Measurements from ENCODE around the gene PTPRG.

Gene PTPRG

GRCh38 chr3:62261121-62261520, 699.8 kb downstream of the PTPRG start:
- no peak for DNase-seq

- DNase-seq = no peak
Measured at GRCh38 chr3:62261736-62262135, 700.4 kb downstream of the PTPRG start.

GRCh38 chr3:62265528-62265927, 704.2 kb downstream of the PTPRG start:
- no peak for DNase-seq

GRCh38 chr3:62266668-62267283, 705.4 kb downstream of the PTPRG start:
- no peak for DNase-seq

- DNase-seq = no peak
Measured at GRCh38 chr3:62276658-62277180, 715.3 kb downstream of the PTPRG start.

GRCh38 chr3:62277450-62277849, 716.1 kb downstream of the PTPRG start:
- DNase-seq = no peak

GRCh38 chr3:62277986-62278385, 716.6 kb downstream of the PTPRG start:
- DNase-seq = no peak

GRCh38 chr3:62281726-62282125, 720.4 kb downstream of the PTPRG start:
- no peak for DNase-seq

GRCh38 chr3:62284442-62284841, 723.1 kb downstream of the PTPRG start:
- no peak for DNase-seq

GRCh38 chr3:62287392-62287927, 726.1 kb downstream of the PTPRG start:
- DNase-seq = no peak

GRCh38 chr3:62289922-62290321, 728.6 kb downstream of the PTPRG start:
- DNase-seq = no peak

GRCh38 chr3:62293051-62293780, 731.8 kb downstream of the PTPRG start:
- no peak for DNase-seq

- DNase-seq = no peak
Measured at GRCh38 chr3:62295571-62295970, 734.2 kb downstream of the PTPRG start.

- no peak for DNase-seq
Measured at GRCh38 chr3:62300617-62301016, 739.2 kb downstream of the PTPRG start.

GRCh38 chr3:62312201-62312600, 750.8 kb downstream of the PTPRG start:
- no peak for DNase-seq

GRCh38 chr3:62316525-62316924, 755.2 kb downstream of the PTPRG start:
- DNase-seq = no peak

GRCh38 chr3:62318365-62318751, 757.0 kb downstream of the PTPRG start:
- DNase-seq = no peak

GRCh38 chr3:62318752-62319569, 757.6 kb downstream of the PTPRG start:
- peak; percentile 59 to 71 for DNase-seq

GRCh38 chr3:62319570-62320243, 758.3 kb downstream of the PTPRG start:
- DNase-seq = no peak

- DNase-seq = no peak
Measured at GRCh38 chr3:62323241-62323640, 761.9 kb downstream of the PTPRG start.

GRCh38 chr3:62325896-62326295, 764.5 kb downstream of the PTPRG start:
- DNase-seq = no peak

- no peak for DNase-seq
Measured at GRCh38 chr3:62329971-62330370, 768.6 kb downstream of the PTPRG start.

GRCh38 chr3:62332017-62332416, 770.6 kb downstream of the PTPRG start:
- no peak for DNase-seq

Measured in NCI-H187 (cell line).